OCI-LY1 (cell line): ENCODE measurements around the gene RELA.
"Not testable (repeated sequence)": the region's sequence is repeated elsewhere in the genome, so short reads cannot be mapped to it uniquely, and the experiment has no call there.

Experiments
- EZH2 ChIP-seq: fragments of 200-600 bp; sonication (generic), shearing (Covaris generic); IDR thresholded peaks from 2 replicates; pipeline ENCODE4 v1.8.0; 2017; ENCODE audit warnings: borderline replicate concordance, mixed run types, mild to moderate bottlenecking, antibody characterized with exemption, low read length, moderate library complexity, mixed read lengths
- TF ChIP-seq, protein P1 (sequence below): fragments of 200-600 bp; sonication (generic), shearing (Covaris generic); IDR thresholded peaks from 2 replicates; pipeline ENCODE4 v1.5.1; 2017; ENCODE audit warnings: mild to moderate bottlenecking, antibody characterized with exemption, low read length, moderate library complexity, mixed read lengths

DNA sequence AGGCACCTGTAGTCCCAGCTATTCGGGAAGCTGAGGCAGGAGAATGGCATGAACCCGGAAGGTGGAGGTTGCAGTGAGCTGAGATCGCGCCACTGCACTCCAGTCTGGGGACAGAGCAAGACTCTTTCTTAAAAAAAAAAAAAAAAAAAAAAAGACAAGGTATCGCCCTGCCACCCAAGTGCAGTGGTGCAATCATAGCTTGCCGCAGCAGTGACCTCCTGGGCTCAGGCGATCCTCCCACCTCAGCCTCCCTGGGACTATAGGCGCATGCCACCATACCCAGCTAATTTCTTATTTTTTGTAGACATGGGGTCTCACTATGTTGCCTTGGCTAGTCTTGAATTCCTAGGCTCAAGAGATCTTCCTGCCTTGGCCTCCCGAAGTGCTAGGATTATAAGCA is 1.8 kb downstream of the RELA start:
- TF ChIP-seq, protein P1, sequence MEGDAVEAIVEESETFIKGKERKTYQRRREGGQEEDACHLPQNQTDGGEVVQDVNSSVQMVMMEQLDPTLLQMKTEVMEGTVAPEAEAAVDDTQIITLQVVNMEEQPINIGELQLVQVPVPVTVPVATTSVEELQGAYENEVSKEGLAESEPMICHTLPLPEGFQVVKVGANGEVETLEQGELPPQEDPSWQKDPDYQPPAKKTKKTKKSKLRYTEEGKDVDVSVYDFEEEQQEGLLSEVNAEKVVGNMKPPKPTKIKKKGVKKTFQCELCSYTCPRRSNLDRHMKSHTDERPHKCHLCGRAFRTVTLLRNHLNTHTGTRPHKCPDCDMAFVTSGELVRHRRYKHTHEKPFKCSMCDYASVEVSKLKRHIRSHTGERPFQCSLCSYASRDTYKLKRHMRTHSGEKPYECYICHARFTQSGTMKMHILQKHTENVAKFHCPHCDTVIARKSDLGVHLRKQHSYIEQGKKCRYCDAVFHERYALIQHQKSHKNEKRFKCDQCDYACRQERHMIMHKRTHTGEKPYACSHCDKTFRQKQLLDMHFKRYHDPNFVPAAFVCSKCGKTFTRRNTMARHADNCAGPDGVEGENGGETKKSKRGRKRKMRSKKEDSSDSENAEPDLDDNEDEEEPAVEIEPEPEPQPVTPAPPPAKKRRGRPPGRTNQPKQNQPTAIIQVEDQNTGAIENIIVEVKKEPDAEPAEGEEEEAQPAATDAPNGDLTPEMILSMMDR, result not testable (repeated sequence)
- TF ChIP-seq EZH2, result not testable (repeated sequence)
